Fibroblast of lung (primary cell): ENCODE measurements around the gene CABLES1. TPM values are rescaled to one million over a fixed set of nuclear protein-coding genes. Genes with fewer than 3 reads are reported as not detected.

Source experiments
- DNase-seq, 2 donors: peaks; one replicate each; pipeline versions ENCODE4 v3.0.0 to v3.0.0-alpha.2; 2010; ENCODE audit warnings: low read depth in 2 of 2
- H2AFZ ChIP-seq: 2 replicates; pipeline ENCODE4 v1.5.1; 2012; ENCODE audit warnings: low read length, control low read depth, inconsistent platforms
- H3K27ac ChIP-seq: 2 replicates; pipeline ENCODE4 v1.5.1; 2011; ENCODE audit warnings: low read length, control low read depth; ENCODE audit not compliant: insufficient read depth
- H3K27me3 ChIP-seq: 2 replicates; pipeline ENCODE4 v1.5.1; 2011; ENCODE audit warnings: mild to moderate bottlenecking, low read length; ENCODE audit not compliant: control insufficient read depth, insufficient read depth
- H3K36me3 ChIP-seq: 2 replicates; pipeline ENCODE4 v1.5.1; 2011; ENCODE audit warnings: low read length; ENCODE audit not compliant: control insufficient read depth, insufficient read depth
- H3K4me1 ChIP-seq: 2 replicates; pipeline ENCODE4 v1.5.1; 2011; ENCODE audit warnings: low read length; ENCODE audit not compliant: control insufficient read depth, insufficient read depth; ENCODE audit errors: extremely low read depth
- H3K4me2 ChIP-seq: 2 replicates; pipeline ENCODE4 v1.5.1; 2011; ENCODE audit warnings: low read length, control low read depth; ENCODE audit not compliant: insufficient read depth; ENCODE audit errors: extremely low read depth
- H3K4me3 ChIP-seq, 4 experiments: fragments of 200-600 bp in 1 of 4; sonication (generic) in 1 of 4; replicated peaks in 1 of 4; 2 replicates each; pipeline ENCODE4 v1.5.1; 2011 to 2016; ENCODE audit warnings: low read length in 4 of 4, low read depth in 3 of 4, mild to moderate bottlenecking in 3 of 4, control low read depth in 2 of 4, inconsistent platforms in 1 of 4, mixed read lengths in 1 of 4; ENCODE audit not compliant: insufficient read depth in 1 of 4; ENCODE audit errors: control extremely low read depth in 1 of 4
- H3K79me2 ChIP-seq: 2 replicates; pipeline ENCODE4 v1.5.1; 2012; ENCODE audit warnings: mild to moderate bottlenecking, low read length, inconsistent platforms; ENCODE audit not compliant: control insufficient read depth, insufficient read depth
- H3K9ac ChIP-seq: 2 replicates; pipeline ENCODE4 v1.5.1; 2011; ENCODE audit warnings: mild to moderate bottlenecking, low read length, control low read depth; ENCODE audit not compliant: insufficient read depth
- H3K9me3 ChIP-seq: 2 replicates; pipeline ENCODE4 v1.5.1; 2012; ENCODE audit warnings: low read depth, low read length; ENCODE audit not compliant: control insufficient read depth, insufficient read depth
- H4K20me1 ChIP-seq: 2 replicates; pipeline ENCODE4 v1.5.1; 2011; ENCODE audit warnings: low read length; ENCODE audit not compliant: control insufficient read depth, insufficient read depth; ENCODE audit errors: extremely low read depth
- CTCF ChIP-seq, 2 donors: IDR thresholded peaks in 1 of 2; conservative IDR thresholded peaks in 1 of 2; 1 replicate in 1 of 2; 2 replicates in 1 of 2; pipeline ENCODE4 v1.5.1; 2011 to 2012; ENCODE audit warnings: low read length in 2 of 2, control low read depth in 1 of 2, inconsistent platforms in 1 of 2, low read depth in 1 of 2, mild to moderate bottlenecking in 1 of 2
- EZH2 ChIP-seq: IDR thresholded peaks from 2 replicates; pipeline ENCODE4 v1.5.1; 2012; ENCODE audit warnings: low read length, control low read depth, mild to moderate bottlenecking; ENCODE audit errors: missing control alignments
- polyA plus RNA-seq, 2 donors: library from polyadenylated mRNA; depleted of rRNA in 1 of 2; stranded (reverse) in 1 of 2; unstranded in 1 of 2; fragments of >200 nt; gene quantifications; 2 replicates each; pipeline ENCODE4 v1.2.1, GENCODE V29; 2011 to 2012; ENCODE audit warnings: missing spikeins in 1 of 2
- total RNA-seq: library from RNA; depleted of rRNA; stranded (reverse); fragments of >200 nt; gene quantifications from 2 replicates; pipeline ENCODE4 v1.2.1, GENCODE V29; 2014

CABLES1 gene
- total and polyA plus RNA-seq, 2 donors (not counting 1 experiment from before 2014, with no cell fraction given), result 5.1 to 11.4 TPM

- H3K79me2 ChIP-seq, result no peaks in the 10 kb centered on the region
- no peak overlapping the region for H3K4me2 ChIP-seq
- H3K4me3 ChIP-seq, result no peak overlapping the region
- H3K4me1 ChIP-seq, result peaks cover 35% of the 10 kb centered on the region
- H3K36me3 ChIP-seq, result no peaks in the 10 kb centered on the region
- H4K20me1 ChIP-seq, result no peaks in the 10 kb centered on the region
- H3K27me3 ChIP-seq, result no peaks in the 10 kb centered on the region
- DNase-seq, result peak; percentile 17 to 31
- no peak overlapping the region for H2AFZ ChIP-seq
- H3K9ac ChIP-seq, result no peak overlapping the region
- H3K27ac ChIP-seq, result no peak overlapping the region
- H3K9me3 ChIP-seq, result no peaks in the 10 kb centered on the region
- TF ChIP-seq EZH2, result no peak
- no peak for TF ChIP-seq CTCF (conservative IDR thresholded peaks at IDR 0.05 in 1 of 2, IDR thresholded peaks at IDR 0.05 in 1 of 2; ENCODE audit: low read depth in 1 of 2, low read length in 2 of 2)
Observed at GRCh38 chr18:23229472-23229871, 94.2 kb downstream of the CABLES1 start.

- Histone ChIP-seq H3K9me3 (no peaks in the 10 kb centered on the region), H3K79me2 (no peaks in the 10 kb centered on the region), H3K36me3 (no peaks in the 10 kb centered on the region), H3K4me3 (no peak overlapping the region), H3K4me1 (peaks cover 28% of the 10 kb centered on the region), H3K27me3 (no peaks in the 10 kb centered on the region), H3K27ac (peak overlapping the region; percentile 38), H4K20me1 (no peaks in the 10 kb centered on the region), H3K4me2 (no peak overlapping the region), H3K9ac (no peak overlapping the region), H2AFZ (no peak overlapping the region)
- no peak for DNase-seq
- TF ChIP-seq CTCF (conservative IDR thresholded peaks at IDR 0.05 in 1 of 2, IDR thresholded peaks at IDR 0.05 in 1 of 2; ENCODE audit: low read depth in 1 of 2, low read length in 2 of 2) (no peak), EZH2 (no peak)
Observed at GRCh38 chr18:23230686-23231085, 95.4 kb downstream of the CABLES1 start.

DNA sequence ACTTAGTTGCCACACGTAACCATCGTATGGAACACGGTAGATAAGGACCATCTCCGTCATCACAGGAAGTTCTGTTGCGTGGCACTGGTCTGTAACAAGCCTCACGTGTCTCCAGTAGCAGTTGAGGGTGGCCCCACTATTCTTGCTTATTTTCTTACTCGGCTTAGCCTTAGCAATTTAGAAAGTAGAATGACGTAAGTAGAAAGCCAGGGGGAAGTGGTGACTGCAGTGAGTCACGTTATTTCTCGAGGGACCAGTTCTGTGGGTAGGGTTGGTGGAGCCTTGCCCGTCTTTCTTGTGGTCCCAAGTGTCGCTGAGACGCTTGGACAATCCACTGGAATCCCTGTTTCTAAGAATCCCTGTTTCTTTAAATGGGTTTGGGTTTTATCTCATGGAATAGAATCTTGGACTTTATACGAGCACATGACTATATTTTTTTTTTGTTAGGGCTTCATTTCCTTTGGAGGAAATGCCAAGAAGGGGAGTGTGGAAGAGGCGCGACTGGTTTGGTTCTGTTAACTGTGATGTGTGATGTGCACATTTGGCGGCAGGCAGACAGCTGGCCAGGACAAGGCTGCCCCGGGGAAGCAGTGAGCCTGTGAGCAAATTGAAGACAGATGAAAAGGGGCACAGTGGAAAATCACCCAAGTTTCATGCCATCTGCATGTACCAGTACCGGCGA lies 96.2 kb downstream of the CABLES1 start:
- peak; percentile 92 to 94 for DNase-seq
- H2AFZ ChIP-seq, result no peak overlapping the region
- no peaks in the 10 kb centered on the region for H3K79me2 ChIP-seq
- H3K36me3 ChIP-seq, result peaks cover 1% of the 10 kb centered on the region
- no peaks in the 10 kb centered on the region for H3K9me3 ChIP-seq
- TF ChIP-seq EZH2 (no peak), CTCF (conservative IDR thresholded peaks at IDR 0.05 in 1 of 2, IDR thresholded peaks at IDR 0.05 in 1 of 2; ENCODE audit: low read depth in 1 of 2, low read length in 2 of 2) (no peak)
- no peak overlapping the region for H3K4me3 ChIP-seq
- H3K4me2 ChIP-seq, result peak overlapping the region; percentile 4
- peak overlapping the region; percentile 38 for H3K27ac ChIP-seq
- H3K9ac ChIP-seq, result no peak overlapping the region
- no peaks in the 10 kb centered on the region for H3K27me3 ChIP-seq
- no peaks in the 10 kb centered on the region for H4K20me1 ChIP-seq
- peaks cover 25% of the 10 kb centered on the region for H3K4me1 ChIP-seq
